NCI-H2196 treated with DMSO at 0.1 percent for 48 hours (cell line): ENCODE measurements around the gene ENPP7.

Experiments
- DNase-seq: peaks from one replicate; lab custom pipeline; 2025; ENCODE audit not compliant: unreplicated experiment; lab: John Stamatoyannopoulos, UW

The ENPP7 gene

DNA sequence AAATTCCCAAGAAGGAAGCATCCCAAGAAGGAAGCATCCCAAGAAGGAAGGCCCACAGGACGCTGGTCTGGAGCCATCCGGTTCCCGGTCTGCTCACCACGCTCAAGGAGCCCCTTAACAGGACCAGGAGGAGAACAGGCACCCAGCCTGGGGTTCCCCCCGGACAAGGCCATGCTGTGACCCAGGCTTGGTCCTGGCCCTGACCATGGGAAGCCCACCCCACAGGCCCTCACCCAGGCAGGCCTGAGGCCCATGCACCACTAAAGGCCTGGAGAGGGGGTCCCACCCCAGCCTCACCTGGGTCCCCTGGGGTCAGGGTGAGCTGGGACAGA, 340 bp upstream of the ENPP7 start:
- DNase-seq: no peak

DNA sequence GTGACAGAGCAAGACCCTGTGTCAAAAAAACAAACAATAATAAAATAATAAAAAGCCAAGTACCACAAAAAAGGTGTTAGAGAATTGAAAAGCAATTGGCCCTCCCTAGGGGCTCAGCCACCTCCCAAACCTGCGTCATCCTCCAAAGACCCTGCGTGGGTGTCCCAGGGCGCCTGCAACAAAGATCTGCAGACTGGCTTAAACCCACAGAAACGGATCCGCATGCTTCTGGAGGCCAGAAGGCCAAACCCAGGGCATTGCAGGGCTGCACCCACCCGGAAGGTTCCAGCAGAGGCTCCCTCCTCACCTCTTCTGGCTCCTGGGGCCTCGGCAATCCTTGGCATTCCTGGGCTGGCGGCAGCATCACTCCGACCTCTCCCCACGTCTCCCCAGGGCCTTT, 1.5 kb downstream of the ENPP7 start:
- DNase-seq: no peak

DNA sequence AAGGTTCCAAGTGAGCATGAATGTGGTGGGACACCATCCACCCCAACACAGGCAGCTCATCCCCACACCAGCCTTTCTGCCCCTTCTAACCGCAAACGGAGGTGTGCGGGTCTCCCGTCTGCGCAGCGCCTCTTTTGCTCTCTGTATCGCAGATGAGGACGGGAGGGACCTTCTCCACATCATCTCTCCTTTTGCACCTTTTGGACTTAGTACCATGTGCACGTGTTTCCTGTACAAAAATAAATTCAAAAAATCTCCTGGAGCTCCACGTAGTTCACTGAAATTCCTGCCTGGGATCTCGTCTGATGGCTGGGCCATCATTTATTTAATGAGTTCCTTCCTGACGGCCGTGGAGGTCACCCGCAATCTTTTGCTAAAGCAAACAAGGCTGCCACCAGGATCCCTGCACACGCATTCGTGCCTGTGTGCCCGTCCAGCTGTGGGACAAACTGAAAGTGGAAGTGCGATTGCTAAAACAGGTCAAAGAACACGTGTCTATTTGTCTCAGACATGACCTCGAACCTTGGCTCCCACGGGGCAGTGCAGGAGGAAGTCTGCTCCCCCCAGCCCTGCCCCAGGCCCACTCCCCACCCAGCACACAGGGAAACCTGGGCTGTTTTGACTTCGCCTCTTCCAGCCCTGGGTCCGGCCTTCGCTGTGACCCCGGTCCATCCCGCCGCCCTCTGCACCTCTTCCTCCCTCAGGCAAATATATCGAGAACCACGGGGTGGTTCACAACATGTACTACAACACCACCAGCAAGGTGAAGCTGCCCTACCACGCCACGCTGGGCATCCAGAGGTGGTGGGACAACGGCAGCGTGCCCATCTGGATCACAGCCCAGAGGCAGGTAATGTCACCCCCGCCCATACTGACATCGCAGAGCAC, 2.3 kb downstream of the ENPP7 start:
- no peak for DNase-seq

DNA sequence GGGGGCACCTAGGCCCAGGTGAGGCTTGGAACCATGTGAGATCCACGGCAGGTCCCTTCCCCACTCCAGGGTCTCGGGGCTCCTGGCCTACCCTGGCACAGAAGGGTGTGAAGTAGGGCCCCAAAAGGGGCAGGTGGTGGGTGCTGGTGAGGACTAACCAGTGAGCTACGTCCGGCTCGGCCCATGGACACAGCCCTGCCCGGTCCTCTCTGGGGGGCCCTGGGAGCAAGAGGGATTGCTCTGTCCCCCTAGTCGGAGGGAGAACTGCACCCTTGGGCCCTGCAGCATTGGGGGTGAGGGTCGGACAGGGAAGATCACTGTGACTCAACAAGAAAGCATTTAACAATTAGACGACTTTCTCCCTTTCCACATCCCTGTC, 2.9 kb downstream of the ENPP7 start:
- no peak for DNase-seq

DNA sequence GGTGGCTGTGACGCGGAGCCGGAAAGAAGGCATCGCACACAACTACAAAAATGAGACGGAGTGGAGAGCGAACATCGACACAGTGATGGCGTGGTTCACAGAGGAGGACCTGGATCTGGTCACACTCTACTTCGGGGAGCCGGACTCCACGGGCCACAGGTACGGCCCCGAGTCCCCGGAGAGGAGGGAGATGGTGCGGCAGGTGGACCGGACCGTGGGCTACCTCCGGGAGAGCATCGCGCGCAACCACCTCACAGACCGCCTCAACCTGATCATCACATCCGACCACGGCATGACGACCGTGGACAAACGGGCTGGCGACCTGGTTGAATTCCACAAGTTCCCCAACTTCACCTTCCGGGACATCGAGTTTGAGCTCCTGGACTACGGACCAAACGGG, 4.4 kb downstream of the ENPP7 start:
- no peak for DNase-seq

DNA sequence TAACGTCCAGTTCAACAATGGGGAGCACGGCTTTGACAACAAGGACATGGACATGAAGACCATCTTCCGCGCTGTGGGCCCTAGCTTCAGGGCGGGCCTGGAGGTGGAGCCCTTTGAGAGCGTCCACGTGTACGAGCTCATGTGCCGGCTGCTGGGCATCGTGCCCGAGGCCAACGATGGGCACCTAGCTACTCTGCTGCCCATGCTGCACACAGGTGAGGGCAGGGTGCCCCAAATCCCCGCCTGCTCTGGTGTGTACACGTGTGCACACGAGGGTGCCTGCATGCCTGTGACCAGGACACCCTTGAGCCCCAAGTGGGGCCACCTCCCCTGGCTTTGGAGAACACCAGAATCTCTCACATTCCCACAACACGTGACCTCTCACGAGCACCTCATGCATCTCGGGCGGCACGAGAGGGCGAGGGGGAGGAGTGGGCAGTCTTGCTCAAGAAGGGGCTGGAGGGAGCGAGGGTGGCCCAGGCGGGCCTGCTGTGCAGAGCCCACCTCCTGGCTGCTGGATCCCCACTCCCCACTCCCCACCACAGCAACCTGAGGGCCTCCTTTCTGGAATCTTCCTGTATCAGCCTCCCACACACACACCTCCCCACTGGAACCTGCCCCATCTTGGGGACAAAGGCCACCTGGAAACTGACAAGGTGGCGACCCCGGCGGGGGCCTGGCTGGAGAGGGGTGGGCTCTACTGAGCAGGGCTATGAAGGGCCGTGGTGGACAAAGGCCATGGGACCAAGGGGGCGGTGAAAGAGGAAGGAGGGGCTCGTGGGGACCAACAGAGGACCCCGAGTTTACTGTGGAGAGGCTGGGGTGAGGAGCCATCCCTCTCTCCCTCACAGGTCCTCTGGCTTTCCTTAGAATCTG, 6.5 kb downstream of the ENPP7 start:
- no peak for DNase-seq

DNA sequence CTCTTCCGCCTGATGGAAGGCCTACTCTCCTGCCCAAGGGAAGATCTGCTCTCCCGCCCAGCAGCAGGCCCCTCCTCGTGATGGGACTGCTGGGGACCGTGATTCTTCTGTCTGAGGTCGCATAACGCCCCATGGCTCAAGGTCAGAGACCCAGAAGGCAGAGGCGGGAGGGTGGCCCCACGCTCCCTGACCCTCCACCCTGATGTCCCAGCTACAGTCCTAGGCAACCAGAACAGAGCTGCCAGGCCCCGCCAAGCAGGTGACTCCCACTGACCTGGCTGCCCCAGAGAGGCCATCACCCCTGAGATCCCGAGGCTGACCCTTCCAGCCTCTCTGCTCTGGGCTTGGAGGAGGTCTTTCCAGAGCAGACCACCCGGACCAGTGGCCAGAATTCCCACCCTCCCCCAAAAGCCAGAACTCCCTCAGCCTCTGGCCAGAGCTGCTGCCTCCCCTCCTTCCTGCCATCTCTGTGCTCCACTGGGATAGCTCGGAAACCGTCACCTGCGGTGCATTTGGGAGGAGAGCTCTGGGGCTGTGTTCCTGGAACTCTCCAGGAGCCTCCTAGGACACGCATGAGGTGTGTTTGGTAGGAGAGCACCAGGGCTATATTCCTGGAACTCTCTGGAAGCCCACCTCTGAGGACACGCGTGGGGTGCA, 7.3 kb downstream of the ENPP7 start:
- DNase-seq: no peak

DNA sequence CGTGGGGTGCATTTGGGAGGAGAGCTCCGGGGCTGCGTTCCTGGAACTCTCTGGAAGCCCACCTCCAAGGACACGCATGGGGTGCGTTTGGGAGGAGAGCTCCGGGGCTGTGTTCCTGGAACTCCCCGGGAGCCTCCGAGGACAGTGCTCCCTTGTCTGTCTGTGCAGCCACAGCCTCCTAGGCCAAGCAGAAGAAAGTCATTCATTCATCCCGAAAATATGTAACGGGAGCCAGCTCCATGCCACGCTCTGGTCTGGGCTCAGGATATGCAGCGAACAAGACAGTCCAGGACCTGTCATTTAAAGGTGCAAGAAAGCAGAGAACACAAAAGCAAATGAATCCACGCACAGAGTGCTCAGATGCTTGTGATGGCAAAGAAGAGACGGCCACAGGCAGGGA, 7.9 kb downstream of the ENPP7 start:
- DNase-seq: no peak

DNA sequence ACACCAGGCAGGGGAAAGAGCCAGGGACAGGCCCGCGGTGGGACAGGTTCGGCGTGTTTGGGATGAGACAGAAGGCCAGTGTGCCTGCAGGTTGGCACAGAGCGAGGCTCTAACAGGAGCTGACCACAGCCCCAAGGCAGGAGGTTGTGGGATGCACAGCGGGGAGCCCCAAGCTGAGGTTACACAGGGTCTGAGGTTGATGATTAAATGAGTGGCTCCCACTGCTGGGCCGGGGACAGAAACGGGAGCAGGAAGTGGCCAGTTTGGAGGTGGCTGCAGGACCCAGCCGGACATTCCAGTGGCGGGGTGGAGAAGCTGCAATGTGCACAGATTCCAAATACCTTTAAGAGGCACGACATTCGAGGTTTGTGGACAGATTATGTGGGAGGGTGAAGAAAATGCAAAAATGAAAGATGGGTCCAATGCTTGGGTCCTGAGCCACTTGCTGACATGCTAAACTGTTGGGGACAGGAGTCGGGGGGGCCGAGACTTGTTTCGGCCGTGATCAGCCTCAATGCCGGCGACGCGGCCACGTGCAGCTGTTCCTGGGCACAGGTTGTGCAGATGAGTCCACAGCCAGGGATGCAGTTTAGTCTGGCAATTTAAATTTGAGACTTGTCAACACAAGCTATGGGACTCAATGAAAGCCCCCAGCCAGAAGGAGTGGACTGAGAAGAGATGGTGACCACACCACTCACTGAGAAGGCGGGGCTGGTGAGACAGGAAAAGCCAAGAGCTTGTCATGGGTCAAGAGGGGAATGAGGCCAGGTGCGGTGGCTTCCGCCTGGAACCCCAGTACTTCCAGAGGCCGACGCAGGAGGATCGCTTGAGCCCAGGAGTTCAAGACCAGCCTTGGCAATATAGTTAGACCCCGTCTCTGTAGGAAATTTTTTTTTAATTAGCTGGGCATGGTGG, 8.7 kb downstream of the ENPP7 start:
- DNase-seq: no peak

DNA sequence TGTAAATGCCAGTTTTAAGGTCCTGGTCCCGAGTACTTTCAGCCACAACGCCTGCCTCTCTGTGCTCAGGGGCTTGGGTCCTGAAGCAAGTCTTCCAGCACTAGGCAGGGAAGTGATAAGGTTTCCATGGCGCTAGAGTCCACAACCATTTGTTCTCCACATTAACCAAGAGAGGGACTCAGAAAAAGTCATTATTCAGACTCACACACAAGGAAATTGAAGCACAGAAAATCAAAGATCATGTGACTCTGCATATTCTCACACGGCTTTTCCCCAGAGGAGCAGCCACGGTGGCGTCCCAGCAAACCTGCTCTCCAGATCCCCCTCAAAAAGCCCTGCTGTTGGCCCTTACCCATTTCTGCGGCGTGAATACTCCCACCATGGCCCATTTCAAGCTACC, 9.7 kb downstream of the ENPP7 start:
- peak; percentile 39 for DNase-seq

DNA sequence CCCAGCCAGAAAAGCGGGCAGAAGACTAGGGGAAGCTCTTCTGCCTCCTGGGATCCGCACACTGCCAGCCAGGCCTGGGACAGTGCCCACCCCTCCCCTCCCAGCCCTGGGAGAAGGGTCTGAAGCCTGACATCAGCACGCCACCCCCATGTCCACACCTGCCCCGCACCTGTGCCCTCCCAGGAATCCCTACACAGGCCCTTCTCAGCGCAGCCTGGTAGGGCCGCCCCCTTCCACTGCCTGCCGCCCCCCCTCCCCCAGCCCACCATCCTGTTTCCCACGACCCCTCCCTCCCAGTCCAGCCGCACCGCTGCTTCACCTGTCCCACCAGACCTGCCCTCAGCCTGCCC, 10.6 kb downstream of the ENPP7 start:
- no peak for DNase-seq

DNA sequence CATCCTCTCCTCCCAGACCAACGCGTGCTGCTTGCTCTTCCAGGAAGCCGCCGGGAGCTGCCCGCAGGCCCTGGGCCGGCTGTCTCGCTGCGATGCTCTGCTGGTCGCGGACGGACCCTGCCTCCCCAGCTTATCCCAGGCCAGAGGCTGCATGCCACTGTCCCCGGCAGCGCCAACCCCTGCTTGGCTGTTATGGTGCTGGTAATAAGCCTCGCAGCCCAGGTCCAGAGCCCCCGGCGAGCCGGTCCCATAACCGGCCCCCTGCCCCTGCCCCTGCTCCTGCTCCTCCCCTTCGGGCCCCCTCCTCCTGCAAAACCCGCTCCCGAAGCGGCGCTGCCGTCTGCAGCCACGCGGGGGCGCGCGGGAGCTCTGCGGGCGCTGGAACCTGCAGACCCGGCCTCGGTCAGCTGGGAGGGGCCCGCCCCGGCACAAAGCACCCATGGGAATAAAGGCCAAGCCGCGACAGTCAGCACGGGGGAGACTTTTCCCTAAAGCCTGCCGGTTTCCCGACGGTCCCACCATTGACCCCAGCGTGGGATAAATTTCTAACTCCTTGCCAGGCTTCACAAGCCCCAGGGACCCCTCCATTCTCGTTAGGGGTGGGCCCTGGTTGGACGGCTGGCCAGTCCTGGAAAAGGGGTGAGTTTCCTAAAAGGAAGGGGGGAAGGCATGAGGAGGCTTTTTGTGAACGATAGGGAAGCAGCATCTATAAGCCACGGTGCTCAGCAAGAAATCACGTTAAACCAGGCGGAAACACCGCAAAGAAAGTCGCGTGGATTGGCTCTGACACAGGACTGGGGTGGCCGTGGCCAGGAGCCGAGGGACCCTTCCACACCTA, 11.2 kb downstream of the ENPP7 start:
- DNase-seq: peak; percentile 56

DNA sequence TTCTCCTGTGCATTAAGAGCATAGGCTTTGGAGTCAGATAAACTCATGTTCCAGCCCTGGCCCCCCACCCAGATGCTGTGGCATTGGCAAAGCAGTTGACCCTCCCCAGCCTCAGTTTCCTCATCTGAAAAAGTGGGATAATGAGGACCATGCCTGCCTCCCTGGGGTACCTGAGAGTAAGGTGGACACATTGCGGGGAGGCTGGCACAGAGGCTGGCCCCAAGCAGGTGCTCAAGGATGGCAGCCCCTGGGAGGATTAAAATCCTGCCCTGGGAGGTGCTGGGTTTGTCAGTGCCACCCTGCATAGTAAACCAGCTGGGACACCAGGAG, 11.8 kb downstream of the ENPP7 start:
- no peak for DNase-seq

DNA sequence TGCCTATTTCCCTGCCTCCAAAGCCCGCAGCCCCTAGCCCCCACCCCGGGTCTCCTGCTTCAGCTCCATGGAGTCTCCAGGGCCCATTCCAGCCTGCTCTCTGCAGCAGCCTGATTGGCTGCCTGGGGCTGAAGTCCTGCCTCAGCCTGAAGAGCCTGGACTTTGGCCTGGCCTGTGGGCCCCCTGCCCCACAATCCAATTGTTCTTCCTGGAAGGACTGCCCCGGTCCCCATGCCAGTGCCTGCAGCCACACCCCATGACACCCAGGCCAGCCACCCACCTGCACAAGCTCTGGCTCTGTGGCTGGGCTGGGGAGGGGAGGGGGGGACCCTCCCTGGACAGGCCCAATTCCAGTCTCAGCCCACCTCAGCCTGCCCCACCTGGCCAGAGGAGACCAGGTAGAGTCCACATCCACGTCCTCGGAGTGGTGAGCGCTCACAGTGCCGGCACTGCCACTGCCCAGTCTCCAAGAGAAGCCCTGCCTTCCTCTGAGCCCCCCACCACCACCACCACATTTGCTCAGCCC, 12.3 kb downstream of the ENPP7 start:
- no peak for DNase-seq

DNA sequence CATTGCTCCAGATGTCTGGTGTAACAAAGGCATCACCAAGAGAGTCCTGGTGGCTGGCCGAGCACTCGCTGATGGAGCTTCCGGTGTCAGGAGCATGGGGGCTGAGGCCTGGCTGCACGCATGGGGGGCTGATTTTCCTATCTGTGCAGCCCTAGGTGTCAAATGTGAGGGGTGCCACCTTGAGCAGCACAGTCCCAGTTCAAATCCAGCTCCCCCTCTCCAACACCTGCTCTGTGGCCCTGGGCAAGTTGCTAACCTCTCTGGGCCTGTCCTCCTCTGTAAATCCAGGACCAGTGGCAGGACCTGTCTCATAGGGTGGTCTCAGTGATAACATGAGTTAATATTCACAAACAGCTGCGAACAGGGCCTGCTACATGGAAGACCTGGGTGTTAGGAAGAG, 12.9 kb downstream of the ENPP7 start:
- DNase-seq: no peak

DNA sequence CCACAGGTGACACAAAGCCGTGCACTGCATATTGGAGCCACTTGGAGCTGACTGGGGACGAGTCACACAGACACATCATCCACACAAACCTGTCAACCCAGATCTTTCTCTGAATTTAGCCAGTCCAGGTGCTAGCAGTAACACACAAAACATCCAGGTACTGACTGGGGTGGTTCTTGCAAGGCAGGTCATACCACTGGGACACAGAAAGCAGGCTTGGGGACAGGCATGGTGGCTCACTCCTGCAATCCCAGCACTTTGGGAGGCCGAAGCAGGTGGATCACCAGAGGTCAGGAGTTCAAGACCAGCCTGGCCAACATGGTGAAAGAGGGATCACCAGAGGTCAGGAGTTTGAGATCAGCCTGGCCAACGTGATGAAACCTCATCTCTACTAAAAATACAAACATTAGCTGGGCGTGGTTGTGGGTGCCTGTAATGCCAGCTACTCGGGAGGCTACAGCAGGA, 14.9 kb downstream of the ENPP7 start:
- no peak for DNase-seq

DNA sequence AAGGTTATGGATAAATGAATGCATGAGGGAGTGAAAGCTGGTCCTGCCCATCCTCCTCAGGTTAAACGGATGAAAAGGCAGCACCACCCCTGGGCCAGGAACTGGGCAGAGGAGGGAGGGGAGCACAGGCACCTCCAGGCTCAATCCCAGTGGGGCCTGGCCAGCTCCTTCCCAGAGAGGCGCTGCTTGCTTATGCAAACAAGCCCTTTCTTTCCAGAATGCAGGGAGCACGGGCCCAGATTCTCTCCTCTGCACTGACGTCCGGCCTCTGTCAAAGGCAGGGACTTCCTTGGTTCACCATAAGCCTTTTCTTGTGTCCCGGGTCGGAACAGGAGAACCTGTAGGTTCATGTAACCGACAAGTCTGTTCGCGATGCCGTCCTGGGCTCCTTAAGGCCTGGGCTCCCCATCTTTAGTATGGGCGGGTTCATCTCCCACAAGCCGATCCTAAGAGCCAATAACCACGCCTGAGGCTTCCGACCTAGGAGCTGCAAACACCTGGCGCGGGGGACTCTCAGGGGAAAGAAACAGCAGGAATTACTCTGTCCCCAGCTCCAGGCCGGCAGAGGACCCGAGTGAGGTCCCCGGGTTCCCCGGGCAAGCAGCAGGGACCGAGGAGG, 16.3 kb downstream of the ENPP7 start:
- no peak for DNase-seq

DNA sequence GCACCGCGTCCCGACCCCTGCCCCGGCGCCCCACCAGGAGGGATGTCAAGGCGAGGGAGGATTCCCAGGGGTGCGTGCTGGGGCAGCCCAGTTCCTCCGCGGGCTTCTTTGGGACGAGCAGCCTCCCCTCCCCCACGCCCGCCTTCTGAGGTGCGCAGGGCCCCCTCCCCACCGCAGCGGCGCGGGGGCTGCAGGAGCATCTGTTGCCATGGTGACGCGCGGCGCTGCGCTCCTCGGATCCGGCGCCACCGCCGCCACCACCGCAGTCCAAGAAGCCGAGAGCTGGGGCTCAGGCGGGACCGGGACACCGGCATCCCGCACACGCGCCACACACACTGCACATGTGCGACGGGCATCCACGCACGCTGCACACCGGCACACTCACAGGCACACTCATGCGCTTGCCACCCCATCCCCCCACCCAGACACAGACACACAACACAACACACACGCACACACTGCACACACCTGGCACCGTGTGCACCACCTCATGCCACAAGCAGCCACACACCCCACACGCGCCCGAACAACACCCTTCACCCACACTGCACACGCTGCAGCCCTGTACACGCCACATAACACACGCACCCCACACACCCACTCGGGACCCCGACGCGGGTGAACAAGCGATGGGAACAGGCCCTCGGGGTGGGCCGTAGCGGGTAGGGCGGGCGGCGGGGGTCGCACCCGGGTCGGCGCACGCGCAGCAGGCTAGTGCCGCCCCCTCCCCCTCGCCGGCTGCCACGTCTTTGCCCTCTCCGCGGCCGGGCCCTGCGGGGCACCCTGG, 17.0 kb downstream of the ENPP7 start:
- no peak for DNase-seq
